A172 (cell line): ENCODE data around the gene SOX30. TPM values are rescaled to one million over a fixed set of nuclear protein-coding genes. Genes with fewer than 3 reads are reported as not detected.

Source experiments
- total RNA-seq: library from RNA; depleted of rRNA; stranded (reverse); fragments of >200 nt; shearing (Covaris generic); gene quantifications from 2 replicates; pipeline ENCODE4 v1.2.3, GENCODE V29; 2014; rRNA removed

SOX30 gene
- total RNA-seq, 1 experiment from 2014 or later = not detected

Other genes starting within 250 kb of the SOX30 start
- 1.2 and 1.5 TPM in 2 replicates for gene NIPAL4, start 192.2 kb downstream of the SOX30 start, total RNA-seq
- gene ADAM19, start 76.7 kb downstream of the SOX30 start, total RNA-seq = 43.1 and 50.3 TPM in 2 replicates
- gene C5orf52, start 19.1 kb upstream of the SOX30 start, total RNA-seq = not detected in 2 replicates
- 13.2 and 14.8 TPM in 2 replicates for gene THG1L, start 79.0 kb upstream of the SOX30 start, total RNA-seq
- gene LSM11, start 91.3 kb upstream of the SOX30 start, total RNA-seq = 6.0 and 8.7 TPM in 2 replicates
- gene CLINT1, start 206.7 kb upstream of the SOX30 start, total RNA-seq = 58.4 and 79.2 TPM in 2 replicates